ENCODE results near the gene YIPF7. TPM values are rescaled to one million over a fixed set of nuclear protein-coding genes. Genes with fewer than 3 reads are reported as not detected.

YIPF7 gene
- total RNA-seq, 1 experiment from 2014 or later, result not detected

DNA sequence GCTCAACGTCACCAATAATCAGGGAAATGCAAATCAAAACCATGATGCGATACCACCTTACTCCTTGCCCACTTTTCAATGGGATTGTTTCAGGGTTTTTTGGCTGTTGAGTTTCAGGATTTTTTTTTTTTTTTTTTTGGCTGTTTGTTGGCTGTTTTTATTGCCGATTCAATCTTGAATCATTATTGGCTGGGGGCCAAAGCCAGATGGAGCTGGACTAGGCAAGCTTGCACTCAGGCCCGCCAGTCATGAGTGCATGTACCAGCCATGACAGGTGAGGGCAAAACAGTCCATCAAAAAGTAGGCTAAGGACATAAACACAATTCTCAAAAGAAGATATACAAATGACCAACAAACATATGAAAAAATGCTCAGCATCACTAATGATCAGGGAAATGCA, 13.3 kb downstream of the YIPF7 start:
- Histone ChIP-seq H4K5ac (ENCODE audit: insufficient read length, low read depth, low read length) (no peak overlapping the region), H4K91ac (ENCODE audit: insufficient read length, low read depth, low read length) (no peak overlapping the region), H3K9me3 (ENCODE audit: control insufficient read depth, low read depth, low read length) (no peaks in the 10 kb centered on the region), H2AFZ (ENCODE audit: low read length) (no peak overlapping the region), H3K79me1 (ENCODE audit: insufficient read depth, low read depth, low read length, poor library complexity, severe bottlenecking) (no peaks in the 10 kb centered on the region), H3K79me2 (ENCODE audit: insufficient read depth, low read length) (no peaks in the 10 kb centered on the region), H3K14ac (ENCODE audit: insufficient read depth, low read length) (no peak overlapping the region), H2AK5ac (ENCODE audit: insufficient read length, low read length) (no peak overlapping the region), H4K20me1 (ENCODE audit: control insufficient read depth, insufficient read depth, insufficient read length) (no peaks in the 10 kb centered on the region), H2BK20ac (ENCODE audit: low read depth, low read length, poor library complexity, severe bottlenecking) (no peak overlapping the region), H2BK15ac (ENCODE audit: low read depth, low read length) (no peak overlapping the region), H3K9ac (ENCODE audit: extremely low read depth, insufficient read length, low read length) (no peak overlapping the region), H3K56ac (ENCODE audit: insufficient read length, low read depth, low read length) (no peak overlapping the region), H3K4me2 (ENCODE audit: insufficient read depth, insufficient read length, low read length) (no peak overlapping the region), H3K4ac (ENCODE audit: low read depth, low read length) (no peak overlapping the region), H3K27ac (ENCODE audit: insufficient read length, low read depth, low read length) (no peak overlapping the region), H2BK120ac (ENCODE audit: low read depth, low read length, poor library complexity, severe bottlenecking) (no peak overlapping the region), H3K27me3 (ENCODE audit: insufficient read depth, low read length) (no peaks in the 10 kb centered on the region), H4K8ac (replicated peaks; ENCODE audit: insufficient read length, low read depth, low read length) (no peak overlapping the region), H3T11ph (ENCODE audit: low read length) (no peak overlapping the region), H3K23ac (ENCODE audit: insufficient read length, low read depth, low read length) (no peak overlapping the region), H3K23me2 (ENCODE audit: insufficient read length, low read depth, low read length, poor library complexity, severe bottlenecking) (no peaks in the 10 kb centered on the region), H3K18ac (ENCODE audit: insufficient read length, low read depth, low read length) (no peak overlapping the region), H3K4me1 (ENCODE audit: insufficient read depth, low read length) (no peaks in the 10 kb centered on the region), H2BK12ac (ENCODE audit: insufficient read length, low read depth, low read length) (no peak overlapping the region), H2BK5ac (ENCODE audit: insufficient read length, low read length) (no peak overlapping the region)
- peaks cover 0 to 5% (median 3%) of the 10 kb centered on the region in 3 experiments; a peak in 3 of 7 replicates for H3K36me3 Mint-ChIP-seq (ENCODE audit: insufficient read depth in 1 of 3, low read depth in 3 of 3)
- no peak overlapping the region for H3K27ac Mint-ChIP-seq
- WGBS (ENCODE audit: extremely low coverage, insufficient read length, low lambda C conversion rate), result no CpG with 5 or more reads among the region's 4 CpGs
- no peaks in the 10 kb centered on the region for H3K4me1 Mint-ChIP-seq
- no peak for TF ChIP-seq CTCF (conservative IDR thresholded peaks at IDR 0.05)
- no peaks in the 10 kb centered on the region for H3K27me3 Mint-ChIP-seq (ENCODE audit: low read depth)
- DNase-seq, result no peak
- H3K4me3 Mint-ChIP-seq, result no peak overlapping the region
- H3K9me3 Mint-ChIP-seq, result peaks cover 6 to 10% of the 10 kb centered on the region in 2 experiments; a peak in 4 of 5 replicates

Measured in H9 (cell line).